Daoy (cell line): ENCODE measurements around the gene SPHK1. TPM values are rescaled to one million over a fixed set of nuclear protein-coding genes. Genes with fewer than 3 reads are reported as not detected.
"Not testable (repeated sequence)": the region's sequence is repeated elsewhere in the genome, so short reads cannot be mapped to it uniquely, and the experiment has no call there.

Experiments
- DNase-seq: peaks from one replicate; pipeline ENCODE4 v3.0.0-alpha.2; 2015; ENCODE audit warnings: low read depth
- total RNA-seq: library from RNA; depleted of rRNA; stranded (reverse); fragments of >200 nt; shearing (Covaris generic); gene quantifications from 2 replicates; pipeline ENCODE4 v1.2.3, GENCODE V29; 2014; rRNA removed

SPHK1 gene, protein sequence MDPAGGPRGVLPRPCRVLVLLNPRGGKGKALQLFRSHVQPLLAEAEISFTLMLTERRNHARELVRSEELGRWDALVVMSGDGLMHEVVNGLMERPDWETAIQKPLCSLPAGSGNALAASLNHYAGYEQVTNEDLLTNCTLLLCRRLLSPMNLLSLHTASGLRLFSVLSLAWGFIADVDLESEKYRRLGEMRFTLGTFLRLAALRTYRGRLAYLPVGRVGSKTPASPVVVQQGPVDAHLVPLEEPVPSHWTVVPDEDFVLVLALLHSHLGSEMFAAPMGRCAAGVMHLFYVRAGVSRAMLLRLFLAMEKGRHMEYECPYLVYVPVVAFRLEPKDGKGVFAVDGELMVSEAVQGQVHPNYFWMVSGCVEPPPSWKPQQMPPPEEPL
- total RNA-seq: 72.9 and 91.9 TPM in 2 replicates

DNA sequence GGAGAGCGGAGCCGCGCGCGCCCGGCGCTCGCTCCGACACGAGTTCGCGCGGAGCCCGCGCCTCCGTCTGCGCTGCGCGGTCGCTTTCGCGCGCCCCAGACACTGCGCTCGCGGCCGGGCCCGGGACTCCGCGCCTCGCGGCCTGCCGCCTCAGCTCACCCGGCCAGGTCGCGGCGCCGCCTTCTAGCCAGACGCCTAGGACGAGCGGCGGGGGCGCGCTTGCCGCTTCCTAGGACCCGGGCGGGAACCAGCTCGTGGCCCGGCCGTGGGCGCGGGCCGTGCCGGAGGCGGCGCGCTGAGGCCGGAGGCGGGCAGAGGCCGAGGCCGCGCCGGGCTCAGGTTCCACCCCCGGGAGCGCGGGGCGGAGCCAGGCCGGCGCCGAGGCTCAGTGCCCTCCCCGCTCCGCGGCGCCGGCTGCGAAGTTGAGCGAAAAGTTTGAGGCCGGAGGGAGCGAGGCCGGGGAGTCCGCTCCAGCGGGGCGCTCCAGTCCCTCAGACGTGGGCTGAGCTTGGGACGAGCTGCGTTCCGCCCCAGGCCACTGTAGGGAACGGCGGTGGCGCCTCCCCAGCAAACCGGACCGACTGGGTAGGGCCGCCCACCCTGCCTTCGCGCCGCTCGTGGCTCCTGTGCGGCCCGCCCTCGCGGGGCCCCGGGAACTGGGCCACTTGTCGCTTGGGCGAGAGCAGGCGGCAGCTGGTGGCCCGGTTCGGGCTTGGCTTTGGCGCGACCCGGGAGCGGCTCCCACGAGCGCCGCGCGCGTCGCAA is at the start of gene SPHK1:
TSS of gene SPHK1 (plus strand) at position 388 of the 765 bp plus-strand sequence. CDS start 1,036 bp downstream, outside the sequence.
- DNase-seq: peak; percentile 93

DNA sequence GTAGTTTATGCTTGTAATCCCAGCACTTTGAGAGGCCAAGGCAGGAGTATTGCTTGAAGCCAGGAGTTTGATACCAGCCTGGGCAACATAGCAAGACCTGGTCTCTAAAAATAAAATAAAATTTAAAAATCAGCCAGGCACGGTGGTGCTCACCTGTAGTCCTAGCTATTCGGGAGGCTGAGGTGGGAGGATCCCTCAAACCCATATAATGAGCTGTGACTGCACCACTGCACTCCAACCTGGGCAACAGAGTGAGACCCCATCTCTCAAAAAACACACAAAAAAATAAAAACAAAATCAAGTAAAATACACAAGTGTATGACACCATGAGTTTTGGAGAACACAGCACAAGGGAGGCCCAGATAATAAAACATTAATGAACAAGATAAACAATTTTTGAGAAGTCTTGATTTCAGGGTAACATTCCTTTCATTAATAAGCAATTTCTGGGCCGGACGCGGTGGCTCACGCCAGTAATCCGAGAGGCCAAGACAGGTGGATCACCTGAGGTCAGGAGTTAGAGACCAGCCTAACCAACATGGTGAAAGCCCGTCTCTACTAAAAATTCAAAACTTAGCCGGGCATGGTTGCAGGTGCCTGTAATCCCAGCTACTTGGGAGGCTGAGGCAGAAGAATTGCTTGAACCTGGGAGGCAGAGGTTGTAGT is 48.6 kb upstream of the SPHK1 start:
- no peak for DNase-seq

DNA sequence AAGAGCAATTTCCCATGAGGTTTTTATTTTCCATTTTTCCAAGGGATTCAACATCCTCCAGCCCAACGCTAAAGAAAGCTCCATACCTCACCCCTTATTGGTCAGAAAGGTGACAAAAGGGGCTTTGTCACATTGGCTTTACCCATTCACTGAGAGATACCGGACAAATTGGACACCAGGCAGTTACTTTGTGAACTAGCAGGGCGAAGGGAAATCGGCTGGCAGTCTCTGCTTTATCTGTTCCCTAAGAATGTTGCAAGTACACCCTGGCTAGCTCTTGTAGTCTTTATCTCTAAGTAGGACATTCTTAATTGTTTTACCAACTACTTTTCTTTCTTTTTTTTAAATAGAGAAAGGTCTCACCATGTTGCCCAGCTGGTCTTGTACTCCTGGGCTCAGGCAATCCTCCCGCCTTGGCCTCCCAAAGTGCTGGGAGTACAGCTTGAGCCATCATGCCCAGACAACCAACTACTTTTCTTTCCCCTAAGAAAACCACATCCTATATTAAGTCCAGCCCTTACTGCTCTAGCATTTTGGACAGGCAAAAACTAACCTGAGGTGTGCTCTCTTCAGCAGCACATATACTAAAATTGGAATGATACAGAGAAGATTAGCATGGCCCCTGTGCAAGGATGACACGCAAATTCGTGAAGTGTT is 47.5 kb upstream of the SPHK1 start:
- peak; percentile 11 for DNase-seq

DNA sequence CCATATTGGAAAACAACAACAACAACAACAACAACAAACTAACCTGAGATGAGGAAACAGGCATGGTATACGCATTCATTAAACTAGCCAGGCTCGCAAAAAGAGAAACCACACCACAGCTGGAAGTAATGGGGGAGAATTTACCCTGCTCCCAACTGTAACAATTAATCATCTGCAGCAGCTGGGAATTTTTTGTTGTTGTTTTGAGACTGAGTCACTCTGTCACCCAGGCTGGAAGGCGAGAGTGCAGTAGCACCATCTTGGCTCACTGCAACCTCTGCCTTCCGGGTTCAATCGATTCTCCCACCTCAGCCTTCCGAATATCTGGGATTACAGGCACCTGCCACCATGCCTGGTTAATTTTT is 47.0 kb upstream of the SPHK1 start:
- DNase-seq: peak; percentile 67

DNA sequence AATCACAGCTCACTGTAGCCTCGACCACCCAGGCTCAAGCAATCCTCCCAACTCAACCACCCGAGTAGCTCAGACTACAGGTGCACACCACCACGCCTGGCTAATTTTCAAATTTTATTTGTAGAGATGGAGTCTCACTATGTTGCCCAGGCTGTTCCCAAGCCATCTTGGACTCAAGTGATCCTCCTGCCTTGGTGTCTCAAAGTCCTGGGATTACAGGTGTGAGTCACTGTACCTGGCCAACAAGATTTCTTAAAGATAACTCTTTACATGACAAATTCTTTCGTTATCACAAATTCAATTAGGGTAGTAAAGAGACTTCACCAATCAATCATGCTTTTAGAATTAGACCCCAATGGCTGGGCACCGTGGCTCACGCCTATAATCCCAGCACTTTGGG is 43.1 kb upstream of the SPHK1 start:
- DNase-seq: no peak

DNA sequence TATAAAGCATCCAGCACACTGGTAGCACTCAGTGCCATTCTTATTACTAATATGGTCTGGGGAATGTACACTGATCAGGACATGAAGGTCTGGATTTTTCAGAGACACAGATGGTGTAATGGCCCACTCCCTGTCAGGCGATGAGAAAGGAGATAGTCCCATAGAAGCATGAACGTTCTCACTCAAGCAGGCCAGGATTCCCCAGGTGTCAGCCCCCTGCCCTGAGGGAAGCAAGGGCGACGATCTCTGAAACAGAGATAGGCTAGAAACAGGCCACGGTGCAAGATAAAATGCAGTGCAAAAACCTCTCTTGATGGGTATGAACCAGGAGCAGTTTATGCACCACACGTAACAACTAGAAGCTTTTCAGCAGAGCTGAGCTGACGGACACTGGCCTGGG is 41.3 kb upstream of the SPHK1 start:
- DNase-seq: no peak

DNA sequence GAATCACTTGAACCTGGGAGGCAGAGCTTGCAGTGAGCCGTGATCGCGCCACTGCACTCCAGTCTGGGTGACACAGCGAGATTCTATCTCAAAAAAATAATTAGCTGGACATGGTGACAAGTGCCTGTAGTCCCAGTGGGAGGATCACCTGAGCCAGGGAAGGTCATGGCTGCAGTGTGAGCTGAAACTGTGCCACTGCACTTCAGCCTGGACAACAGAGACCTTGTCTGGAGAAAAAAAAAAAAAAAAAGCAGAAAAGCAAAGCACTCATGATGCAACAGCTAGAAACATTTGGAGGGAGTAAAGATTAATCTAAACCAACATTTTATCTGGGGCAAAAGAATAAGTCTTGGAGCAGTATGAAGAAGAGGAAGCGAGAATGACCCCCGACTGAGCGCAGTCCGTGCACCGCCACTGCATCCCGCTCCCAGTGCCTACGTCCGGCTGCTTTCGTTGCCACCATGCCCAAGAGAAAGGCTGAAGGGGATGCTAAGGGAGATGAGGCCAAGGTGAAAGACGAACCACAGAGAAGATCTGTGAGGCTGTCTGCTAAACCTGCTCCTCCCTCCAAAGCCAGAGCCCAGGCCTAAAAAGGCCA is 38.9 kb upstream of the SPHK1 start:
- DNase-seq: no peak

DNA sequence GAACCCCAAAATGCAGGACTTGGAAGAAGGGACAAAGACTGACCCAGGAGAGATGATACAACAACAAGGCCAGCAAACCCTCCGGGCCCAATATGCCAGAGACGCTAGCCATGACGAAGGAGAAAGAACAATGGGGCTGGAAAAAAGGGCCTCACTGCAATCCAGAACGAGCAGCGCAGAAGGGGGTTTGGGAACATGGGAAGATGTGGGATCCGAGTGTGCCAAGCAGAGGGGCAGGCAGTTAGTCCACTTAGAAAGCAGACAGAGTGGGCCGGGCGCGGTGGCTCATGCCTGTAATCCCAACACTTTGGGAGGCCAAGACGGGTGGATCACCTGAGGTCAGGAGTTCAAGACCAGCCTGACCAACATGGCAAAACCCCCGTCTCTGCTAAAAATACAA is 37.5 kb upstream of the SPHK1 start:
- DNase-seq: not testable (repeated sequence)

DNA sequence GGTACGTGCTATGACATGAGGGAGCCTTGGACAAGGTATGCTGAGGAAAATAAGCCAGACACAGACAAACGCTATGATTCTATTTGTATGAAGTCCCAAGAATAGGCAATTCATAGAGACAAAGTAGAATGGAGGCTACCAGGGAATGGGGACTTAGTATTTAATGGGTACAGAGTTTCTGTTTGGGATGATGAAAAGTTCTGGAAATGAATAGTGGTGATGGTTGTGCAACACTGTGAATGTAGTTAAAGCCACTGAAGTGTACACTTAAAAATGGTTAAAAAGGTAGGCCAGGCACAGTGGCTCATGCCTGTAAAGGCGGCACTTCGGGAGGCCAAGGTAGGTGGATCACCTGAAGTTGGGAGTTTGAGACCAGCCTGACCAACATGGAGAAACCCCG is 33.9 kb upstream of the SPHK1 start:
- no peak for DNase-seq

DNA sequence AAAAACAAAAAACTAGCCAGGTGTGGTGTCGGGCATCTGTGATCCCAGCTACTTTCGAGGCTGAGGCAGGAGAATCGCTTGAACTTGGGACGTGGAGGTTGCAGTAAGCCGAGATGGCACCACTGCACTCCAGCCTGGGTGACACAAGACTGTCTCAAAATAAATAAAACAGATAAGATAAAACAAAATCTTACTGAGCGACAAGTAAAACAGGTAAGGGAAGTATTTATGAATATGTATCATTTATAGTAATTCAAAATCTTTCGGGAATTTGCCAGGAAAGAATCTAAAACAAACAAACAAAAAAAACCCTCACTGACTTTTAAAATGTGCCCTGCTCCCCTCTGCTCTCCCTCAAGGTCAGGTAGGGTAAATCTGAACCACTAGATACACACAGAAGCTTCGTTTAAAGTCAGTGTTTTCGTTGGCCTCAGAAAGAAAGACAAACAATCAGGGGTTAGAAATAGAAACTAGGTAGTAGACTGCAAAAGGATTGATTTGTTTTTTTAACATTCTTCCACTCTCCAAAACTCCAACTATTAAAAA is 32.8 kb upstream of the SPHK1 start:
- no peak for DNase-seq

DNA sequence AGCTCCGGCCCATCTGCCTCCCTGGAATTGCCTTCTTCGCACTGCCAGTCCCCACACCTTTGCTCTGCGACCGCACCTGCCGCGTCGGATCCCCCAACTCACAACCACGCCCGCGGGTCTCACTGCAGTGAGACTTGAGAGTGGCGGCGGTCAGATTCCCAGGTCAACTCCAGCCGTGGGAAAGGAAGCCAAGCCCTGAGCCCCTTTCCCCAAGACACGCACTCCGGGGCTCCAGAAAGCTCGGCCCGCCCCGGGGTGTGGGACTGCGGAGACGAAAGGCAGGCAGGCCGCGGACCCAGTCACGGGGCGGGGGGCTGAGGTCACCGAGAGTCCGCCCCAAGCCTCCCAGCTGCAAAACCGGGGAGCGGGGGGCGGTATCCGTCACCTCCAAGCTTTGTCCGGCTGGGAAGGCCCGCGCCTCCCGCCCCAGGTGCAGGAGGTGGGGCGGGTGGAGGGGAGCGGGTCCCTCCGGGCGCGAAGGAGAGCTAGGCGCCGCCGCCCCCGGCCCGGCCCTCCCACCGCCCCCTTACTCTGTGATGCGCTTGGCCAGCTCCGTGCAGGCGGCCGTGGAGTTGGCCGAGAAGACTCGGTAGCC is 31.3 kb upstream of the SPHK1 start:
- no peak for DNase-seq

DNA sequence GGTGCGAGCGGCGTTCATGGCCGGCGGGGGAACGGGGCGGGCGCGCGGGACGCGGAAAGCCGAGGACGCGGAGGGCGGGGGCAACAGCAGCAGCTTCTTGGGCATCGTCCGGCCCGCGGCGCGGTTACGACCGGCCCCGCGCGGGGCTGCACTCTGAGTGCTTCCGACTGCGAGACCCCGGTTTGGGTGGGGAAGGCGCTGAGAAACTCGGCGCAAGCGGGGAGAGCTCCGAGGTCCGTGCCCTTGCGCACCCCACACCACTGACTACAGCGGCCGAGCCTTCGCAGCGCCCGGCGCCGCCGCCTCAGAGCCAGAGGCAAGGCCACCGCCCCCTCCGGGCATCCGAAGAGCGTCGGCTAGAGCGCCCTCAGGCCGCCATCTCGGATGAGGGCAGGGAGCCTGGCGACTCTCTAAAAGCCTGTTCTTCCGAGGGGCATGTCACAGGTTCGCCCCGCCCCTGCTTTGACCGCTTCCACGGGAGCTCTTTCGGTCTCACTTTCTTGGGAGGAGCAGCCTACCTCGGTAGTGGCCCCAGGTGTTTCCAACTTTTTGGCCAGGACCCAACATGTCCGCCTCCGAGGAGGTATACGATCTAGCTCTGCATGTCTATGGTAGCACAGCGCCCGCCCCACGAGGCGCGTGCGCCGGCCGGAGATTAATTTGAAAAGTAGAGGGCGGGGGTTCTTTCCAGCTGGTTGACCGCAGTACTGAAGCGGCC is 30.7 kb upstream of the SPHK1 start, which contains the start of gene PRPSAP1:
TSS of gene PRPSAP1 (minus strand) at position 318 of the 718 bp plus-strand sequence. CDS start at position 105, 213 bp downstream.
- peak; percentile 97 for DNase-seq

DNA sequence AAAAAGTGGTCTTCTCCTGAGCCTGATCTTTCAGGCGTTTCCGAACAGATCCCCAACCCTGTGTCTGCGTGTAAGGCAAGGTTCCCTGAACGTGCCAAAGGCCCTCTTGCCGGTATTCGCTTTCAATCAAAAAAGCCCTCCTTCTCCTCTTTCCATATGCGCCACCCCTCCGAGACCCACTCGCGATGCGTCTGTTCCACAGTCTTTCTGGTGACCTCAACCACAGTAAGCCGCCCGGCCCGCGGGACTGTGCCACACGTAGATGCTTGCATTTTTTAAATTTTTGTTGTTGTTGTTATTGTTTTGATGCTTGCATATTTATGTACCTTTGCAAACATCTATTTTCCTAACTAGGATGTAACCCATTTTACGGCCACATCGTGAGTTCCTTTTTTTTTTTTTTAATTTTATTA is 30.1 kb upstream of the SPHK1 start:
- DNase-seq: no peak

DNA sequence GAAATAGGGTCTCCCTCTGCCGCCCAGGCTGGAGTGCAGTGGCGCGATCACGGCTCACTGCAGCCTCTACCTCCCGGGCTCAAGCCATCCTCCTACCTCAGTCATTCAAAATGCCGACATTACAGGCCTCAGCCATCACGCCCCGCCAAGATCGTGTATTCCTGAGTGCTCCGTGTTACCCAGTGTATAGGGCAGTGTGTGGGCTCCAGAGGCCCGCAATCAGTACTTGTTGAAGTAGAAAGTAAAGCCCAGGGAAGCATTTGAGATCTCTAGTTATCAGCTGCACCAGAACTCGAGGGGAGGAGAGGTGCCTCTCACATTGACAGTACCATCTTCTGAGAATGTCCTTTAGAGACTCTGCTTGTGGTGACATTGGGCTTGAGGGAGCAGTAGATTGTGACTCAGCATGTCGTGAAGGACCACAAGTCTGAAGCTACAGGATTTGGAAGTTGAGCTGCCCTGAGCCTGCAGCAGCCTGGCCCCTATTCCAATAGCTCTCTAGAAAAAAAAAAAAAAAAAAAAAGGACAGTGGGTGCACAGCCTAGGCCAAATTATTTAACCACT is 29.6 kb upstream of the SPHK1 start:
- DNase-seq: no peak

DNA sequence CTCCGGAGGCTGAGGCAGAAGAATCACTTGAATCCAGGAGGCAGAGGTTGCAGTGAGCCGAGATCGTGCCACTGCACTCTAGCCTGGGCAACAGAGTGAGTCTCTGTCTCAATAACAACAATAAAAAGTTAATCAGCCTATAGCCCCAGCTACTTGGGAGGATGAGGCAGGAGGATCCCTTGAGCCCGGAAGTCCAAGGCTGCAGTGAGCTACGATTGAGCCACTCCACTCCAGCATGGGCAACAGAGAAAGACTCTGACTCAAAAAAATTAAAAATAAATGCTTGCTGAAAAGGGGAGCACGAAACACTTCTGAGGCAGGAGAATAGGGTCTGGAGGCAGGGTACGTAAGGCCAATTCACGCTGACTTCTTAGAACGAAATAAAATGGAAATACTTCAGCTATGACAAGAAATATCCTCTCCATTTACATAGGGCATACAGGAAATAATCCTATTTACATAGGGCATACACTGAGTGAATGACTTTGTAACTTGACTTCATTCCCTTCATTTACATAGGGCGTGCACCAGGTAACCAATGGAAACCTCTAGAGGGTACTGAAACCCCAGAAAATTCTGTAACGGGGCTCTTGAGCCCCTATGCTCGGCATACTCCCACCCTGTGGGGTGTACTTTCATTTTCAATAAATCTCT is 27.5 kb upstream of the SPHK1 start:
- no peak for DNase-seq

DNA sequence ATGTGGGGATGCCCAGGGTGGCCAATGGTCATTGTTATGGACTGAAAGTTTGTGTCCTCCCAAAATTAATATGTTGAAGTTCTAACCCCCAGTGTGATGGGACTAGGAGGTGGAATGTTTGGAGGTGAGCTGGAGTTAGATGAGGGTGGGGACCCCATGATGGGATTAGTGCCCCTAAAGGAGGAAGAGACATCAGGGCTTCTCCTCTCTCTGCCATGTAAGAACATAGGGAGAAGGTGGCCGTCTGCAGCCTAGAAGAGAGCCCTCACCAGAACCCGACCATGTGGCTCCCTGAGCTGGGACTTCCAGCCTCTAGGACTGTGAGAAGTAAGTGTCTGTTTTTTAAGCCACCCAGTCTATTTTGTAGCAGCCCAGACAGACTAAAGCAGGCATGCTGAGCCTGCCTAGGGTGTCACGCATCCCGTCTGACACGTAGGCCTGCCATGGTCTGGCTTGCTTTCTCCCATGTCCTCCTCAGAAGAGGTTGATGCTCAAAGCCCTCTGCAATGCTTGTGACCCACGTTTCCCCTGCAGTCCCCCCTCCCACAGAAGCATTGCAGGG is 26.7 kb upstream of the SPHK1 start:
- DNase-seq: no peak

DNA sequence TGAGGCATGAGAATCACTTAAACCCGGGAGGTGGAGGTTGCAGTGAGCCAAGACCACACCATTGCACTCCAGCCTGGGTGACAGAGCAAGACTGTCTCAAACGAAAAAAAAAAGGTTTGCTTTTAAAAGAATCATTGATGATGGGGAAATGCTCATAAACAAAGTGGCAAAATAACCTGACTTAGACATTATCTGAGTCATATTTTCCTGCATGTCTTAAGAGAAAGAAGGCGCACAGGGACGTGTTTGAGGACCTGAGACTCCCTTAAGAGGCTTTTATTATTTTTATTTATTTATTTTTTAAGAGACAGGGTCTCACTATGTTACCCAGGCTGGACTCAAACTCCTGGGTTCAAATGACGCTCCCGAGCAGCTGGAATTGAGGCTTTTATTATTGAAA is 25.0 kb upstream of the SPHK1 start:
- no peak for DNase-seq

DNA sequence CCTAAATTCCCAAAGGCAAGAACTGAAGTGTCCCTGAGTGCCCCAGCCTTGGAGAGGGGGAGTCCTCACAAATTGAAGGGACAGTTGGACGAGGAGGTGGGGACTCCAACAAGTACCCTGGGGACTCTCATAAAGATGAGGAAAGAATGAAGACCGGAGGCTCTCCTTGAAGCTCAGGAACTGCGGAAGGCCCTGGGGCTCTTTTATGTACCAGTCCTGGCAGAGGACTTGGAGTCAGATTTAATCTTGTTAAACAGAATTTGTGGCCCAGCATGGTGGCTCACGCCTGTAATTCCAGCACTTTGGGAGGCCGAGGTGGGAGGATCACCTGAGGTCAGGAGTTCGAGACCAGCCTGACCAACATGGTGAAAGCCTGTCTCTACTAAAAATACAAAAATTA is 24.6 kb upstream of the SPHK1 start:
- not testable (repeated sequence) for DNase-seq

DNA sequence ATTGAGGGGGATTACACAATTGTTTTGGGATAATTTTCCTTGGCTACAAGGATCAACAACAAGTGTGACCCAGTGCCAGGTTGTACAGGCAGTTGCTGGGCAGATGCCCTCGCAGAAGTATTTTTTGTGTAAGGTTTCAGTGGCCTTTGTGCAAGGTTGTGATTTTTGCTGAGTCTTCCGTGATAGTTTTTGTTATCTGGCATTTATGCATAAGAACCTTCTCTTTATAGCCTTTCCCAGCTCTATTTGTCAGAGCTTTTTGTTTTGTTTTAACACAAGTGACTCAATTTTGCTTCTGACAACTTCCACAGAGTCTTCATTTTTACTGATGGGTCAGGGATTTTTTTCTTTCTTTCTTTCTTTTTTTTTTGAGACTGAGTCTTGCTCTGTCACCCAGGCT is 23.9 kb upstream of the SPHK1 start:
- no peak for DNase-seq
